H9 (cell line): ENCODE data around the gene HS6ST1. TPM values are rescaled to one million over a fixed set of nuclear protein-coding genes. Genes with fewer than 3 reads are reported as not detected.

Experiments
- DNase-seq: peaks from one replicate; pipeline ENCODE4 v3.0.0-alpha.2; 2017
- H2AFZ ChIP-seq: one replicate; pipeline ENCODE4 v1.6.1; 2013; ENCODE audit warnings: mild to moderate bottlenecking, low read length, control low read depth, moderate library complexity
- H2AK5ac ChIP-seq: 2 replicates; pipeline ENCODE4 v1.6.1; 2013; ENCODE audit warnings: low read length, control low read depth, mixed read lengths; ENCODE audit not compliant: insufficient read length
- H2BK120ac ChIP-seq: one replicate; pipeline ENCODE4 v1.6.1; 2013; ENCODE audit warnings: low read depth, mild to moderate bottlenecking, low read length, control low read depth, inconsistent platforms; ENCODE audit not compliant: poor library complexity, severe bottlenecking
- H2BK12ac ChIP-seq: 2 replicates; pipeline ENCODE4 v1.6.1; 2013; ENCODE audit warnings: low read length, control low read depth, mixed read lengths, low read depth; ENCODE audit not compliant: insufficient read length
- H2BK15ac ChIP-seq: 2 replicates; pipeline ENCODE4 v1.6.1; 2013; ENCODE audit warnings: low read depth, low read length, control low read depth
- H2BK20ac ChIP-seq: one replicate; pipeline ENCODE4 v1.6.1; 2013; ENCODE audit warnings: low read depth, mild to moderate bottlenecking, low read length, control low read depth, inconsistent platforms; ENCODE audit not compliant: poor library complexity, severe bottlenecking
- H2BK5ac ChIP-seq: 2 replicates; pipeline ENCODE4 v1.6.1; 2013; ENCODE audit warnings: low read length, control low read depth, mixed read lengths; ENCODE audit not compliant: insufficient read length
- H3K14ac ChIP-seq: 2 replicates; pipeline ENCODE4 v1.6.1; 2013; ENCODE audit warnings: low read length, control low read depth; ENCODE audit not compliant: insufficient read depth
- H3K18ac ChIP-seq: 2 replicates; pipeline ENCODE4 v1.6.1; 2013; ENCODE audit warnings: low read depth, mild to moderate bottlenecking, mixed read lengths, low read length, control low read depth; ENCODE audit not compliant: insufficient read length
- H3K23ac ChIP-seq: 2 replicates; pipeline ENCODE4 v1.6.1; 2013; ENCODE audit warnings: low read length, control low read depth, mixed read lengths, low read depth; ENCODE audit not compliant: insufficient read length
- H3K23me2 ChIP-seq: 2 replicates; pipeline ENCODE4 v1.6.1; 2013; ENCODE audit warnings: low read depth, mild to moderate bottlenecking, mixed read lengths, low read length, control low read depth; ENCODE audit not compliant: insufficient read length, poor library complexity, severe bottlenecking
- H3K27ac ChIP-seq: 2 replicates; pipeline ENCODE4 v1.5.1; 2013; ENCODE audit warnings: low read length, control low read depth, mixed read lengths, low read depth; ENCODE audit not compliant: insufficient read length
- H3K27me3 ChIP-seq: 2 replicates; pipeline ENCODE4 v1.6.1; 2013; ENCODE audit warnings: low read length, control low read depth, inconsistent platforms; ENCODE audit not compliant: insufficient read depth
- H3K4ac ChIP-seq: 2 replicates; pipeline ENCODE4 v1.6.1; 2013; ENCODE audit warnings: low read depth, mild to moderate bottlenecking, control low read depth, inconsistent platforms, low read length, moderate library complexity
- H3K4me1 ChIP-seq: 2 replicates; pipeline ENCODE4 v1.6.1; 2013; ENCODE audit warnings: low read length, control low read depth, inconsistent platforms; ENCODE audit not compliant: insufficient read depth
- H3K4me2 ChIP-seq: 2 replicates; pipeline ENCODE4 v1.6.1; 2013; ENCODE audit warnings: low read length, control low read depth, mixed read lengths; ENCODE audit not compliant: insufficient read length, insufficient read depth
- H3K56ac ChIP-seq: 2 replicates; pipeline ENCODE4 v1.6.1; 2013; ENCODE audit warnings: low read depth, mild to moderate bottlenecking, mixed read lengths, low read length, control low read depth; ENCODE audit not compliant: insufficient read length
- H3K79me1 ChIP-seq: 2 replicates; pipeline ENCODE4 v1.6.1; 2013; ENCODE audit warnings: low read depth, mild to moderate bottlenecking, moderate library complexity, low read length, control low read depth, inconsistent platforms; ENCODE audit not compliant: insufficient read depth, poor library complexity, severe bottlenecking
- H3K79me2 ChIP-seq: 2 replicates; pipeline ENCODE4 v1.6.1; 2013; ENCODE audit warnings: low read length, control low read depth, inconsistent platforms; ENCODE audit not compliant: insufficient read depth
- H3K9ac ChIP-seq: 2 replicates; pipeline ENCODE4 v1.6.1; 2013; ENCODE audit warnings: low read length, control low read depth, mixed read lengths; ENCODE audit not compliant: insufficient read length; ENCODE audit errors: extremely low read depth
- H3K9me3 ChIP-seq: one replicate; pipeline ENCODE4 v1.6.1; 2013; ENCODE audit warnings: low read depth, low read length, inconsistent platforms; ENCODE audit not compliant: control insufficient read depth
- H3T11ph ChIP-seq: one replicate; pipeline ENCODE4 v1.6.1; 2013; ENCODE audit warnings: mild to moderate bottlenecking, low read length, control low read depth, inconsistent platforms
- H4K20me1 ChIP-seq: one replicate; pipeline ENCODE4 v1.6.1; 2013; ENCODE audit not compliant: control insufficient read depth, insufficient read length, insufficient read depth
- H4K5ac ChIP-seq: 2 replicates; pipeline ENCODE4 v1.6.1; 2013; ENCODE audit warnings: low read depth, mild to moderate bottlenecking, mixed read lengths, low read length, control low read depth; ENCODE audit not compliant: insufficient read length
- H4K8ac ChIP-seq: replicated peaks from 2 replicates; pipeline ENCODE4 v1.6.1; 2013; ENCODE audit warnings: low read length, control low read depth, mixed read lengths, low read depth; ENCODE audit not compliant: insufficient read length
- H4K91ac ChIP-seq: 2 replicates; pipeline ENCODE4 v1.6.1; 2013; ENCODE audit warnings: low read depth, mild to moderate bottlenecking, moderate library complexity, mixed read lengths, low read length, control low read depth; ENCODE audit not compliant: insufficient read length
- H3K27ac Mint-ChIP-seq, 3 experiments: 2 replicates in 2 of 3; 3 replicates in 1 of 3; pipeline ENCODE4 v1.8.0; 2020 to 2021; ENCODE audit warnings: mixed read lengths in 3 of 3, mild to moderate bottlenecking in 1 of 3, moderate library complexity in 1 of 3
- H3K27me3 Mint-ChIP-seq: 2 replicates; pipeline ENCODE4 v1.8.0; 2021; ENCODE audit warnings: low read depth, mild to moderate bottlenecking, moderate library complexity, mixed read lengths
- H3K36me3 Mint-ChIP-seq, 3 experiments: 2 replicates in 2 of 3; 3 replicates in 1 of 3; pipeline ENCODE4 v1.8.0; 2020 to 2021; ENCODE audit warnings: low read depth in 3 of 3, mixed read lengths in 3 of 3; ENCODE audit not compliant: insufficient read depth in 1 of 3
- H3K4me1 Mint-ChIP-seq, 2 experiments: 2 replicates each; pipeline ENCODE4 v1.8.0; 2020; ENCODE audit warnings: mixed read lengths in 2 of 2
- H3K4me3 Mint-ChIP-seq, 2 experiments: 2 replicates in 1 of 2; 3 replicates in 1 of 2; pipeline ENCODE4 v1.8.0; 2020 to 2021; ENCODE audit warnings: mild to moderate bottlenecking in 2 of 2, mixed read lengths in 2 of 2, moderate library complexity in 1 of 2
- H3K9me3 Mint-ChIP-seq, 2 experiments: 2 replicates in 1 of 2; 3 replicates in 1 of 2; pipeline ENCODE4 v1.8.0; 2020; ENCODE audit warnings: mild to moderate bottlenecking in 2 of 2, mixed read lengths in 2 of 2, moderate library complexity in 1 of 2
- CTCF ChIP-seq: fragments of 200-600 bp; sonication (generic); conservative IDR thresholded peaks from 3 replicates; pipeline ENCODE4 v1.8.0; 2021; ENCODE audit warnings: antibody characterized with exemption, mild to moderate bottlenecking
- WGBS: extraction: QIAGEN DNeasy Blood & Tissue Kit; methylation state at CpG from one replicate; pipeline ENCODE4 v1.1.7; 2013; ENCODE audit warnings: missing lambda C conversion rate, low lambda C conversion rate, mixed read lengths; ENCODE audit not compliant: insufficient read length; ENCODE audit errors: extremely low coverage; 5-methylcytosine and 5-hydroxymethylcytosine counted together
- total RNA-seq: library from RNA; stranded (reverse); gene quantifications from 2 replicates; pipeline ENCODE4 v1.2.1, GENCODE V29; 2021

The HS6ST1 gene
- total RNA-seq, 1 experiment from 2014 or later: 60.2 TPM

GRCh38 chr2:128344101-128344500 lies 25.4 kb upstream of the HS6ST1 start:
- Histone ChIP-seq H3K4me2 (no peak overlapping the region), H3T11ph (no peak overlapping the region), H3K4ac (no peak overlapping the region), H3K9ac (no peak overlapping the region), H3K4me1 (no peaks in the 10 kb centered on the region), H2BK15ac (no peak overlapping the region), H3K79me2 (no peaks in the 10 kb centered on the region), H2AK5ac (no peak overlapping the region), H3K18ac (no peak overlapping the region), H3K23me2 (no peaks in the 10 kb centered on the region), H3K9me3 (no peaks in the 10 kb centered on the region), H2BK20ac (no peak overlapping the region), H3K27me3 (no peaks in the 10 kb centered on the region), H2BK12ac (no peak overlapping the region), H2BK5ac (no peak overlapping the region), H3K23ac (no peak overlapping the region), H4K5ac (no peak overlapping the region), H4K8ac (no peak overlapping the region), H3K27ac (no peak overlapping the region), H2AFZ (no peak overlapping the region), H3K79me1 (no peaks in the 10 kb centered on the region), H2BK120ac (no peak overlapping the region), H4K91ac (no peak overlapping the region), H3K56ac (no peak overlapping the region), H4K20me1 (peaks cover 2% of the 10 kb centered on the region), H3K14ac (no peak overlapping the region)
- peaks cover 5% of the 10 kb centered on the region for H3K27me3 Mint-ChIP-seq
- no peak for TF ChIP-seq CTCF
- no CpG with 5 or more reads among the region's 3 CpGs for WGBS
- H3K4me3 Mint-ChIP-seq: no peak overlapping the region
- H3K9me3 Mint-ChIP-seq: peaks cover 18 to 23% of the 10 kb centered on the region in 2 experiments
- H3K4me1 Mint-ChIP-seq: peaks cover 3 to 7% of the 10 kb centered on the region in 2 experiments
- H3K27ac Mint-ChIP-seq: no peak overlapping the region
- DNase-seq: no peak
- H3K36me3 Mint-ChIP-seq: peaks cover 8 to 23% (median 8%) of the 10 kb centered on the region in 3 experiments; a peak in 6 of 7 replicates
